Measurements from ENCODE around the gene PRDM1. TPM values are rescaled to one million over a fixed set of nuclear protein-coding genes. Genes with fewer than 3 reads are reported as not detected.

PRDM1 gene
- total RNA-seq, 1 experiment from 2014 or later: 2.6 TPM

DNA sequence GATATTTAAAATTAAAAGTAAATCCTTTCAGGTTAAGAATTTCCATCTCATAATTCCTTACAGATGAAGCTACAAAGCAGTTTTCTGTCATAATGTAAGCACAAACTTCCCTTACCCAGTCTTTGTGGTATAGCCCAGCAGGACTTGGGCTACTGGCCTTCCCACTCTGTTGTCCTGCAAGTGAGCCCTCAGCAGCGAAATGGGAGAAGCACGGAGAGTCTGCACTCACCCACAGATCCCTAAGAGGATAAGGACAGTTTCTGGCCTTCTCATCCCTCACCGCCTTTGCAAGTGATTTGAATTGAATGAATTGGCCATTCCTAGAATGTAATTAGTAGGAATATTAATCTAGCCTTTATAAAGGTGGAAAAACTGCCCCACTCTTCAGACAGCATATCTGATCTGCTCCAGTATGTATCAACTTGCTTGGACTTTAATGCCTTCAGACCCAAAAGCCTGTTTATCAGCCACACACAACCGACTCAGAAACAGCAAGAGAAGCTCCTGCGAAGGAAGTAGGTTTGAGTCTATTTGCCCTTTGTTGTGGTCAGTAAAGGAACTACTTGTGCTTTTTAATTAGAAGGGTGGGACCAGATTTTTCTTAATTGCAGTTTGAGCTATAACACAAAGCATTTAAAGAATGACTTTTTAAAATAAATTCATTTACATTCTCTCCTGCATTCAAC, 29.9 kb upstream of the PRDM1 start:
- Histone ChIP-seq H3K4me2 (no peak overlapping the region), H3K27me3 (ENCODE audit: insufficient read depth, low read depth) (no peaks in the 10 kb centered on the region), H3K4me1 (replicated peaks; ENCODE audit: insufficient read depth) (no peaks in the 10 kb centered on the region), H3K9me3 (ENCODE audit: insufficient read depth, low read depth) (no peaks in the 10 kb centered on the region), H4K20me1 (ENCODE audit: insufficient read depth) (no peaks in the 10 kb centered on the region), H3K79me2 (ENCODE audit: low read depth) (no peaks in the 10 kb centered on the region), H3K36me3 (ENCODE audit: low read depth) (no peaks in the 10 kb centered on the region), H3K4me3 (no peak overlapping the region), H3K9me2 (ENCODE audit: insufficient read depth) (no peaks in the 10 kb centered on the region), H3K27ac (no peak overlapping the region), H3F3A (ENCODE audit: insufficient read depth, low read depth) (no peaks in the 10 kb centered on the region), H2AFZ (no peak overlapping the region)
- no peak for DNase-seq
- TF ChIP-seq, protein P1, sequence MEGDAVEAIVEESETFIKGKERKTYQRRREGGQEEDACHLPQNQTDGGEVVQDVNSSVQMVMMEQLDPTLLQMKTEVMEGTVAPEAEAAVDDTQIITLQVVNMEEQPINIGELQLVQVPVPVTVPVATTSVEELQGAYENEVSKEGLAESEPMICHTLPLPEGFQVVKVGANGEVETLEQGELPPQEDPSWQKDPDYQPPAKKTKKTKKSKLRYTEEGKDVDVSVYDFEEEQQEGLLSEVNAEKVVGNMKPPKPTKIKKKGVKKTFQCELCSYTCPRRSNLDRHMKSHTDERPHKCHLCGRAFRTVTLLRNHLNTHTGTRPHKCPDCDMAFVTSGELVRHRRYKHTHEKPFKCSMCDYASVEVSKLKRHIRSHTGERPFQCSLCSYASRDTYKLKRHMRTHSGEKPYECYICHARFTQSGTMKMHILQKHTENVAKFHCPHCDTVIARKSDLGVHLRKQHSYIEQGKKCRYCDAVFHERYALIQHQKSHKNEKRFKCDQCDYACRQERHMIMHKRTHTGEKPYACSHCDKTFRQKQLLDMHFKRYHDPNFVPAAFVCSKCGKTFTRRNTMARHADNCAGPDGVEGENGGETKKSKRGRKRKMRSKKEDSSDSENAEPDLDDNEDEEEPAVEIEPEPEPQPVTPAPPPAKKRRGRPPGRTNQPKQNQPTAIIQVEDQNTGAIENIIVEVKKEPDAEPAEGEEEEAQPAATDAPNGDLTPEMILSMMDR (conservative IDR thresholded peaks at IDR 0.05): no peak
- TF ChIP-seq EZH2 (IDR thresholded peaks at IDR 0.05; ENCODE audit: low read depth): no peak
- BruUV-seq (replicated peaks): no TSS peak
- CTCF ChIA-PET: no interaction called here
- POLR2A ChIA-PET (ENCODE audit: unreplicated experiment): interaction anchor here (0.7 kb wide), 1 partner anchor 160 kb away, joined by 3 read pairs; no protein-coding TSS in a partner anchor
- intact Hi-C loops (cut with micrococcal nuclease; ENCODE audit: unreplicated experiment): no loop called here

GRCh38 chr6:106056746-106057390, 29.3 kb upstream of the PRDM1 start:
- TF ChIP-seq, protein P1 (conservative IDR thresholded peaks at IDR 0.05): no peak
- no peak for TF ChIP-seq EZH2 (IDR thresholded peaks at IDR 0.05; ENCODE audit: low read depth)
- Histone ChIP-seq H3K27me3 (ENCODE audit: insufficient read depth, low read depth) (no peaks in the 10 kb centered on the region), H4K20me1 (ENCODE audit: insufficient read depth) (no peaks in the 10 kb centered on the region), H3K27ac (no peak overlapping the region), H3K4me1 (replicated peaks; ENCODE audit: insufficient read depth) (no peaks in the 10 kb centered on the region), H3K9me3 (ENCODE audit: insufficient read depth, low read depth) (no peaks in the 10 kb centered on the region), H3K9me2 (ENCODE audit: insufficient read depth) (no peaks in the 10 kb centered on the region), H2AFZ (no peak overlapping the region), H3K4me2 (no peak overlapping the region), H3K4me3 (no peak overlapping the region), H3F3A (ENCODE audit: insufficient read depth, low read depth) (no peaks in the 10 kb centered on the region), H3K79me2 (ENCODE audit: low read depth) (no peaks in the 10 kb centered on the region), H3K36me3 (ENCODE audit: low read depth) (no peaks in the 10 kb centered on the region)
- ChIA-PET CTCF (no interaction called here), POLR2A (ENCODE audit: unreplicated experiment) (interaction anchor here (0.7 kb wide), 1 partner anchor 161 kb away, joined by 3 read pairs; no protein-coding TSS in a partner anchor)
- intact Hi-C loops (cut with micrococcal nuclease; ENCODE audit: unreplicated experiment): no loop called here
- BruUV-seq (replicated peaks): no TSS peak
- peak in 1 of 2 experiments; percentile 39 for DNase-seq

GRCh38 chr6:106059331-106059730, 26.8 kb upstream of the PRDM1 start:
- Histone ChIP-seq H2AFZ (no peak overlapping the region), H3K27ac (no peak overlapping the region), H3K27me3 (ENCODE audit: insufficient read depth, low read depth) (no peaks in the 10 kb centered on the region), H3K9me3 (ENCODE audit: insufficient read depth, low read depth) (no peaks in the 10 kb centered on the region), H3K4me3 (no peak overlapping the region), H3K79me2 (ENCODE audit: low read depth) (no peaks in the 10 kb centered on the region), H3K36me3 (ENCODE audit: low read depth) (no peaks in the 10 kb centered on the region), H3K4me1 (replicated peaks; ENCODE audit: insufficient read depth) (no peaks in the 10 kb centered on the region), H3K4me2 (no peak overlapping the region), H3K9me2 (ENCODE audit: insufficient read depth) (no peaks in the 10 kb centered on the region), H4K20me1 (ENCODE audit: insufficient read depth) (no peaks in the 10 kb centered on the region), H3F3A (ENCODE audit: insufficient read depth, low read depth) (no peaks in the 10 kb centered on the region)
- no peak for DNase-seq
- no TSS peak for BruUV-seq (replicated peaks)
- CTCF ChIA-PET: no interaction called here
- POLR2A ChIA-PET (ENCODE audit: unreplicated experiment): no interaction called here
- TF ChIP-seq EZH2 (IDR thresholded peaks at IDR 0.05; ENCODE audit: low read depth): no peak
- TF ChIP-seq, protein P1 (conservative IDR thresholded peaks at IDR 0.05): no peak
- intact Hi-C loops (cut with micrococcal nuclease; ENCODE audit: unreplicated experiment): no loop called here
